Measurements from ENCODE around the gene POLR3G.
A peak's percentile ranks its signal among the peaks of the same experiment; 100 is the strongest.

POLR3G gene

GRCh38 chr5:90474235-90475107, at the start of gene POLR3G, which contains the start of gene MBLAC2:
TSS of gene POLR3G (plus strand) at chr5:90474864. CDS start at chr5:90485568, 10,704 bp downstream.
TSS of gene MBLAC2 (minus strand) at chr5:90474771. CDS start at chr5:90474292, 479 bp downstream.
- DNase-seq = peak; percentile 83 to 89 (median 84)

- peak in 3 of 4 experiments; percentile 3 to 6 (median 6) for DNase-seq
Measured at GRCh38 chr5:90434116-90434714, 40.4 kb upstream of the POLR3G start.

GRCh38 chr5:90437663-90438062, 37.0 kb upstream of the POLR3G start:
- no peak for DNase-seq

- no peak for DNase-seq
Measured at GRCh38 chr5:90438100-90438499, 36.6 kb upstream of the POLR3G start.

GRCh38 chr5:90440644-90441043, 34.0 kb upstream of the POLR3G start:
- DNase-seq = no peak

GRCh38 chr5:90446961-90447360, 27.7 kb upstream of the POLR3G start:
- no peak for DNase-seq

- DNase-seq = no peak
Measured at GRCh38 chr5:90461288-90461687, 13.4 kb upstream of the POLR3G start.

- no peak for DNase-seq
Measured at GRCh38 chr5:90472783-90473395, 1.8 kb upstream of the POLR3G start.

- DNase-seq = peak in 1 of 4 experiments; percentile 2
Measured at GRCh38 chr5:90473396-90474234, 1.0 kb upstream of the POLR3G start.

GRCh38 chr5:90475436-90475980, 844 bp downstream of the POLR3G start:
- DNase-seq = no peak

- no peak for DNase-seq
Measured at GRCh38 chr5:90476391-90476790, 1.7 kb downstream of the POLR3G start.

- no peak for DNase-seq
Measured at GRCh38 chr5:90477073-90477472, 2.4 kb downstream of the POLR3G start.

GRCh38 chr5:90477621-90478215, 3.1 kb downstream of the POLR3G start:
- no peak for DNase-seq

- no peak for DNase-seq
Measured at GRCh38 chr5:90479611-90480385, 5.1 kb downstream of the POLR3G start.

- DNase-seq = no peak
Measured at GRCh38 chr5:90480699-90481098, 6.0 kb downstream of the POLR3G start.

GRCh38 chr5:90483206-90483605, 8.5 kb downstream of the POLR3G start:
- DNase-seq = no peak

GRCh38 chr5:90484540-90484939, 9.9 kb downstream of the POLR3G start:
- DNase-seq = no peak

GRCh38 chr5:90488791-90489190, 14.1 kb downstream of the POLR3G start:
- DNase-seq = no peak

- no peak for DNase-seq
Measured at GRCh38 chr5:90494043-90494442, 19.4 kb downstream of the POLR3G start.

- no peak for DNase-seq
Measured at GRCh38 chr5:90495146-90495545, 20.5 kb downstream of the POLR3G start.

- no peak for DNase-seq
Measured at GRCh38 chr5:90503596-90503995, 28.9 kb downstream of the POLR3G start.

Data from activated CD4-positive, CD25-positive, alpha-beta regulatory T cell (primary cell).